Epithelial cell of esophagus (primary cell): ENCODE measurements around the gene ARHGEF37.

Experiments
- DNase-seq: peaks from one replicate; pipeline ENCODE4 v3.0.0; 2010; ENCODE audit warnings: low read depth
- H3K4me3 ChIP-seq: 2 replicates; pipeline ENCODE4 v1.5.1; 2011; ENCODE audit warnings: mild to moderate bottlenecking, low read length, control low read depth
- CTCF ChIP-seq: IDR thresholded peaks from 2 replicates; pipeline ENCODE4 v1.5.1; 2011; ENCODE audit warnings: low read depth, mild to moderate bottlenecking, low read length, control low read depth, inconsistent platforms; ENCODE audit not compliant: insufficient read depth; ENCODE audit errors: missing control alignments

Gene ARHGEF37

DNA sequence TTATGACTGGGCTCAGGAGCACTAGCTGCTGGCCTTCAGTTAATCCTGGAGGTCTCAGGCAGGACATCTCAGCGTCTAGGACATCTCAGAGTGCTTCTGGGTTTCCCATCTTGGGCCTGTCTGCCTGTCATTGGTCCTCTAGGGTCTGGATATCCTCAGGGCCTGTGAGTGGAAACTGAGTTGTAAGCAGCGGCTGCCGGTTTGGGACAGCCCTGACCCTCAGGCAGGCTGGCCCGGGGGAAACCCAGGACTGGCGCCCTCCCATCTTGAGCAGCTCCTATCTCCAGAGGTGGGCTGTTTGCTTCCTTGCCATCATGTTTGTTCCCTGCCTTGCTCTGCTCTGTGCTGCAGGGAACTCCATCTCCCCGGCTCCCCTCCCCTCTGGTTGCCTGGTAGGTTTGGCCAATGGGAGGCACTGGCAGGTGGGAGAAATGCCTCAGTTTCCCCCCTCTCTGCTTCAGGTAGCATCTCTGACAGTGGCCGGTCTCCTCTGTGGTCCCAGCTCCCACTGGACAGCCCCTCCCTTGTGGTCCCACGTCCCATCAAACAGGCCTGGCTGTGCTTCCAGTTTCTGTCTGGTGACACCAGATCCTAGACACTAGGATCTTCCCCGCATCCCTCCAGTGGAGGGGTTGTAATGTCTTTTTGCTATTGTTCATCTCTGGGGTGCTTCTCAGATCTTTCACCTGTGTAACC is 57.4 kb downstream of the ARHGEF37 start:
- H3K4me3 ChIP-seq, result no peak overlapping the region
- DNase-seq, result no peak
- no peak for TF ChIP-seq CTCF

DNA sequence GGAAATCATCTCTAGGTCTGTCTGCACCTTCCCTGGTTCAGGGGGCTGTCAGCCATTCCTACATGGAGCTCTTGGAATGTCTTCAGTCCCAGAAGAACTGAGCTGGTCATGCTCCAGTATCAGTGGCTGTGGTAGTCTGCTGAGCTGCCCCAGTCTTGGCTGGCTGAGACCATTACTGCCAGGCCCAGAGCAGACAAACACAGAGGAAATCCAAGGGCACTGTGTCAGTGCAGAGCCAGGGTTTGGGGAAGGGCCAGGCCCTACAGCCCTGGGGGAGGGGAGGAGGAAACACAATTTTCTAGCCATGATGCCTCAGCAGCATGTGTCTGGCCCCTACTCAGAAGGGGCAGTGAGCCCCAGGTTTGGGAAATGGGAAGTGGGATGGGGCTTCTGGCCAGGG is 58.4 kb downstream of the ARHGEF37 start:
- no peak for DNase-seq
- TF ChIP-seq CTCF, result no peak
- H3K4me3 ChIP-seq, result no peak overlapping the region

- no peak for DNase-seq
- TF ChIP-seq CTCF, result no peak
- H3K4me3 ChIP-seq, result no peak overlapping the region
Measured at GRCh38 chr5:149640350-149640999, 59.2 kb downstream of the ARHGEF37 start.

GRCh38 chr5:149641000-149641576 is 59.8 kb downstream of the ARHGEF37 start:
- no peak overlapping the region for H3K4me3 ChIP-seq
- DNase-seq, result no peak
- TF ChIP-seq CTCF, result no peak

- TF ChIP-seq CTCF, result no peak
- no peak overlapping the region for H3K4me3 ChIP-seq
- DNase-seq, result no peak
Measured at GRCh38 chr5:149641600-149641999, 60.3 kb downstream of the ARHGEF37 start.

DNA sequence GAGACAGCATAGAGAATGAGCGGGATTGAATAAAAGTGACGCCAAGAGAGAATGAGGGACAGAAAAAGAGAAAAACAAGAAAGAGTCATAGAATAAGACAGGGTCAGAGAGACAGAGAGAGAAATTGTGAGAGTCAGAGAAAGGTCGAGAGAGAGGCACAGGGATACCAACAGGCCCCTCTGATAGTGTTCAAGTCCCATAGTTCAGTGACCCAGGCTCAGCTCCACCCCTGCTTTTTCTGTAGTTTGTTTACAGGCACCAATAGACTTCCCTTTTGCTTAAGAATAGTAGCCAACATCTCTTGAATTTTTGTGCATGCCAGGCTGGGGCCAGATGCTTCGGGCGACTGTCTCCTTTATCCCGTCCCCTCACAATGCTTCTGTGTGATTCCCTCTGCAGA is 62.5 kb downstream of the ARHGEF37 start:
- no peak for TF ChIP-seq CTCF
- no peak for DNase-seq
- no peak overlapping the region for H3K4me3 ChIP-seq
